Stimulated activated memory B cell treated with anti-CD40 and anti-IgM and Interleukin-4, amounts not matched to agents 10 μg/mL and 1 μg/mL and 100 μg/mL, for 72 hours (primary cell): Measurements from ENCODE around the gene IL1F10.

ENCODE experiments used
- ATAC-seq: fragments of 150-1000 bp; cut with Tn5 transposase; 2 replicates; pipeline ENCODE4 v1.10.0; 2021
- H3K27ac Mint-ChIP-seq: one replicate; pipeline ENCODE4 v1.8.0; 2022; ENCODE audit warnings: mild to moderate bottlenecking, mixed read lengths
- H3K27me3 Mint-ChIP-seq: one replicate; pipeline ENCODE4 v1.8.0; 2022; ENCODE audit warnings: mixed read lengths
- H3K36me3 Mint-ChIP-seq: one replicate; pipeline ENCODE4 v1.8.0; 2022; ENCODE audit warnings: mixed read lengths
- H3K4me1 Mint-ChIP-seq: one replicate; pipeline ENCODE4 v1.8.0; 2022; ENCODE audit warnings: mixed read lengths
- H3K4me3 Mint-ChIP-seq: one replicate; pipeline ENCODE4 v1.8.0; 2022; ENCODE audit warnings: mild to moderate bottlenecking, moderate library complexity, mixed read lengths
- H3K9me3 Mint-ChIP-seq: one replicate; pipeline ENCODE4 v1.8.0; 2022; ENCODE audit warnings: mixed read lengths

Gene IL1F10

GRCh38 chr2:113068706-113069485, 1.1 kb downstream of the IL1F10 start:
- Mint-ChIP-seq H3K36me3 (no peaks in the 10 kb centered on the region), H3K4me1 (no peaks in the 10 kb centered on the region), H3K9me3 (peaks cover 2% of the 10 kb centered on the region), H3K27me3 (peaks cover 39% of the 10 kb centered on the region), H3K27ac (no peak overlapping the region), H3K4me3 (no peak overlapping the region)
- no peak for ATAC-seq

GRCh38 chr2:113069676-113070605, 2.2 kb downstream of the IL1F10 start:
- H3K4me1 Mint-ChIP-seq = no peaks in the 10 kb centered on the region
- no peak for ATAC-seq
- H3K27me3 Mint-ChIP-seq = peaks cover 49% of the 10 kb centered on the region
- no peaks in the 10 kb centered on the region for H3K36me3 Mint-ChIP-seq
- H3K9me3 Mint-ChIP-seq = peaks cover 2% of the 10 kb centered on the region
- H3K27ac Mint-ChIP-seq = no peak overlapping the region
- H3K4me3 Mint-ChIP-seq = no peak overlapping the region

- ATAC-seq = no peak
- H3K9me3 Mint-ChIP-seq = no peaks in the 10 kb centered on the region
- H3K27ac Mint-ChIP-seq = no peak overlapping the region
- no peaks in the 10 kb centered on the region for H3K36me3 Mint-ChIP-seq
- no peak overlapping the region for H3K4me3 Mint-ChIP-seq
- H3K27me3 Mint-ChIP-seq = peaks cover 48% of the 10 kb centered on the region
- no peaks in the 10 kb centered on the region for H3K4me1 Mint-ChIP-seq
Measured at GRCh38 chr2:113070606-113070975, 2.8 kb downstream of the IL1F10 start.

- Mint-ChIP-seq H3K4me3 (no peak overlapping the region), H3K27me3 (peaks cover 49% of the 10 kb centered on the region)
- ATAC-seq = no peak
Measured at GRCh38 chr2:113072584-113072983, 4.8 kb downstream of the IL1F10 start.

GRCh38 chr2:113073325-113073834, 5.6 kb downstream of the IL1F10 start:
- H3K4me1 Mint-ChIP-seq = no peaks in the 10 kb centered on the region
- no peak overlapping the region for H3K4me3 Mint-ChIP-seq
- ATAC-seq = no peak
- H3K27me3 Mint-ChIP-seq = peaks cover 45% of the 10 kb centered on the region
- H3K27ac Mint-ChIP-seq = no peak overlapping the region
- no peaks in the 10 kb centered on the region for H3K9me3 Mint-ChIP-seq
- no peaks in the 10 kb centered on the region for H3K36me3 Mint-ChIP-seq

More at GRCh38 chr2:113072584-113072983, 4.8 kb downstream of the IL1F10 start:
- H3K27ac Mint-ChIP-seq = no peak overlapping the region
- H3K4me1 Mint-ChIP-seq = no peaks in the 10 kb centered on the region
- H3K36me3 Mint-ChIP-seq = no peaks in the 10 kb centered on the region
- no peaks in the 10 kb centered on the region for H3K9me3 Mint-ChIP-seq

- H3K4me1 Mint-ChIP-seq = no peaks in the 10 kb centered on the region
- H3K9me3 Mint-ChIP-seq = no peaks in the 10 kb centered on the region
- no peak overlapping the region for H3K4me3 Mint-ChIP-seq
- peaks cover 33% of the 10 kb centered on the region for H3K27me3 Mint-ChIP-seq
- no peaks in the 10 kb centered on the region for H3K36me3 Mint-ChIP-seq
- no peak overlapping the region for H3K27ac Mint-ChIP-seq
- ATAC-seq = no peak
Measured at GRCh38 chr2:113075030-113075429, 7.3 kb downstream of the IL1F10 start.

GRCh38 chr2:113075600-113075999, 7.8 kb downstream of the IL1F10 start:
- no peaks in the 10 kb centered on the region for H3K9me3 Mint-ChIP-seq
- no peak for ATAC-seq
- H3K27ac Mint-ChIP-seq = no peak overlapping the region
- H3K4me3 Mint-ChIP-seq = no peak overlapping the region
- H3K4me1 Mint-ChIP-seq = no peaks in the 10 kb centered on the region
- H3K36me3 Mint-ChIP-seq = no peaks in the 10 kb centered on the region
- H3K27me3 Mint-ChIP-seq = peaks cover 32% of the 10 kb centered on the region

GRCh38 chr2:113076954-113077669, 9.3 kb downstream of the IL1F10 start:
- H3K27me3 Mint-ChIP-seq = peaks cover 40% of the 10 kb centered on the region
- no peak overlapping the region for H3K27ac Mint-ChIP-seq
- no peak overlapping the region for H3K4me3 Mint-ChIP-seq
- ATAC-seq = no peak
- H3K4me1 Mint-ChIP-seq = no peaks in the 10 kb centered on the region
- H3K36me3 Mint-ChIP-seq = no peaks in the 10 kb centered on the region
- H3K9me3 Mint-ChIP-seq = no peaks in the 10 kb centered on the region

GRCh38 chr2:113077921-113078320, 10.2 kb downstream of the IL1F10 start:
- H3K4me1 Mint-ChIP-seq = no peaks in the 10 kb centered on the region
- H3K4me3 Mint-ChIP-seq = no peak overlapping the region
- no peak for ATAC-seq
- no peaks in the 10 kb centered on the region for H3K36me3 Mint-ChIP-seq
- H3K9me3 Mint-ChIP-seq = no peaks in the 10 kb centered on the region
- peaks cover 40% of the 10 kb centered on the region for H3K27me3 Mint-ChIP-seq
- H3K27ac Mint-ChIP-seq = no peak overlapping the region

- Mint-ChIP-seq H3K4me3 (no peak overlapping the region), H3K9me3 (no peaks in the 10 kb centered on the region), H3K4me1 (peaks cover 4% of the 10 kb centered on the region), H3K36me3 (no peaks in the 10 kb centered on the region), H3K27me3 (peaks cover 40% of the 10 kb centered on the region), H3K27ac (no peak overlapping the region)
- ATAC-seq = no peak
Measured at GRCh38 chr2:113078350-113078839, 10.6 kb downstream of the IL1F10 start.

GRCh38 chr2:113079131-113079530, 11.4 kb downstream of the IL1F10 start:
- no peak overlapping the region for H3K4me3 Mint-ChIP-seq
- no peaks in the 10 kb centered on the region for H3K9me3 Mint-ChIP-seq
- H3K36me3 Mint-ChIP-seq = no peaks in the 10 kb centered on the region
- no peak overlapping the region for H3K27ac Mint-ChIP-seq
- ATAC-seq = no peak
- peaks cover 38% of the 10 kb centered on the region for H3K27me3 Mint-ChIP-seq
- peaks cover 6% of the 10 kb centered on the region for H3K4me1 Mint-ChIP-seq

- Mint-ChIP-seq H3K27ac (no peak overlapping the region), H3K4me1 (peaks cover 6% of the 10 kb centered on the region), H3K36me3 (no peaks in the 10 kb centered on the region), H3K4me3 (no peak overlapping the region), H3K9me3 (no peaks in the 10 kb centered on the region), H3K27me3 (peaks cover 33% of the 10 kb centered on the region)
- peak; percentile 61 for ATAC-seq
Measured at GRCh38 chr2:113080134-113080533, 12.4 kb downstream of the IL1F10 start.

- Mint-ChIP-seq H3K4me3 (no peak overlapping the region), H3K27ac (no peak overlapping the region), H3K27me3 (peaks cover 35% of the 10 kb centered on the region), H3K36me3 (no peaks in the 10 kb centered on the region), H3K4me1 (peaks cover 6% of the 10 kb centered on the region), H3K9me3 (no peaks in the 10 kb centered on the region)
- no peak for ATAC-seq
Measured at GRCh38 chr2:113081488-113082210, 13.9 kb downstream of the IL1F10 start.

GRCh38 chr2:113083296-113083695, 15.5 kb downstream of the IL1F10 start:
- H3K36me3 Mint-ChIP-seq = no peaks in the 10 kb centered on the region
- H3K4me3 Mint-ChIP-seq = no peak overlapping the region
- H3K27me3 Mint-ChIP-seq = peaks cover 22% of the 10 kb centered on the region
- no peaks in the 10 kb centered on the region for H3K9me3 Mint-ChIP-seq
- no peak overlapping the region for H3K27ac Mint-ChIP-seq
- H3K4me1 Mint-ChIP-seq = peaks cover 6% of the 10 kb centered on the region
- peak; percentile 54 for ATAC-seq
